ENCODE data around the gene ABHD12.
"Not testable (repeated sequence)": the region's sequence is repeated elsewhere in the genome, so short reads cannot be mapped to it uniquely, and the experiment has no call there.

Gene ABHD12

DNA sequence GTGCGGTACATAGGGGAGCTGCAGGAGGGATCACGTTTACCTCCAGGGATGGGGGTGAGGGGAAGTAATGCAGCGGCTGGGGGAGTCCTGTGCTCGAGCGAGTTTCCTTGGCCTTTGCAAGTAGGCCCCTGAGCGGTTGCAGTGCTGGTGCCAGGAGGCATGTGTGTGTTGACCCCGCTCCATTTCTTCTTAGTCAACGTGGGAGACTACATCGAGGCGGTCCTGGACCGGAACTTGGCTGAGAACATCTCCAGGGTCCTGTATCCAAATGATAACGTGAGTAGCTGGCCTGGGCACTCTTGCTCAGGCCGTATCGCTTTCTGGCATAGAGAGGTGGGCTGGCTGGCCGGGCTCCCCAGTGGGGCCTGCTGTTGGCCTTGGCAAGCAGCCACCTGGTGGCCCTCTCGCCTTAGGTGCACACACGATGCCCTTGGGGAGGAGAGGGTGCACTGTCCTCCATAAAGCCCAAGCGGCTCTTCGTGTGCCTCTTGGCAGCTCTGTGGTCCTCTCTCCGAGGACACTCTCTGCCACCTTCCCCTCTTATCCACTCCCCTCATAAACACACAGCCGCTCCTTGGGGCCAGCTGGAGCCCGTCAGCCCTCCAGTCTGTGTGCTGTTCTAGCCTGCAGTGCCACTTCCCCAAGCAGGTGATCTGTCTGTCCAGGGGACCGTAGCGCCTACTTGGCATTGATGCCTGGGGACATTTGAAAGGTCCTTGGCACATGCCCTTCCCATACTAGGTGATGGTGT lies 113.4 kb downstream of the ABHD12 start:
- no peak for DNase-seq (ENCODE audit: low spot score)

DNA sequence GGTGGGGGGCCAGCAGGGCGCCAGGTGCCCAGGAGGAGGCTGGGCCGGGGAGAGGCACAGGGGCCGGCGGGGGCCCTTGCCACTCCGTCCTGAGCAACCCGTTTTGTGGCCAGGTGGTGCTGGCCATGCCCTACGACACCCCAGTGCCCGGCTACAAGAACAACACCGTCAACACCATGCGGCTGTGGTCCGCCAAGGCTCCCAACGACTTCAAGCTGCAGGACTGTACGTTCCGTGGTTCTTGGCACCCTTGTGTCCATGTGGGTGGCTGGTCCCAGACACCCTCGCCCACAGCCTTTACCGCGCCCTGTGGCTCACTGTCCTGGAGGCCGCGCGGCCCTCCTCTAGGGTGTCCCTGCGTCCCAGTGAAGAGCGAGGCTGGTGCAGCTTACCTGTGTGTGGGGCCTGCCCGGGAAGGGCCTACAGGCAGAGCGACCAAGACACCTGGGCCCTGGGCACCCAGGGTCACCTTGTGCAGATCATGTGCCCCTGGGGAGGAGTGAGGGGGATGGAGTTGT lies 114.0 kb downstream of the ABHD12 start:
- no peak for DNase-seq (ENCODE audit: low spot score)

GRCh38 chr20:25275813-25276532 lies 114.7 kb downstream of the ABHD12 start:
- DNase-seq (ENCODE audit: low spot score), result no peak

DNA sequence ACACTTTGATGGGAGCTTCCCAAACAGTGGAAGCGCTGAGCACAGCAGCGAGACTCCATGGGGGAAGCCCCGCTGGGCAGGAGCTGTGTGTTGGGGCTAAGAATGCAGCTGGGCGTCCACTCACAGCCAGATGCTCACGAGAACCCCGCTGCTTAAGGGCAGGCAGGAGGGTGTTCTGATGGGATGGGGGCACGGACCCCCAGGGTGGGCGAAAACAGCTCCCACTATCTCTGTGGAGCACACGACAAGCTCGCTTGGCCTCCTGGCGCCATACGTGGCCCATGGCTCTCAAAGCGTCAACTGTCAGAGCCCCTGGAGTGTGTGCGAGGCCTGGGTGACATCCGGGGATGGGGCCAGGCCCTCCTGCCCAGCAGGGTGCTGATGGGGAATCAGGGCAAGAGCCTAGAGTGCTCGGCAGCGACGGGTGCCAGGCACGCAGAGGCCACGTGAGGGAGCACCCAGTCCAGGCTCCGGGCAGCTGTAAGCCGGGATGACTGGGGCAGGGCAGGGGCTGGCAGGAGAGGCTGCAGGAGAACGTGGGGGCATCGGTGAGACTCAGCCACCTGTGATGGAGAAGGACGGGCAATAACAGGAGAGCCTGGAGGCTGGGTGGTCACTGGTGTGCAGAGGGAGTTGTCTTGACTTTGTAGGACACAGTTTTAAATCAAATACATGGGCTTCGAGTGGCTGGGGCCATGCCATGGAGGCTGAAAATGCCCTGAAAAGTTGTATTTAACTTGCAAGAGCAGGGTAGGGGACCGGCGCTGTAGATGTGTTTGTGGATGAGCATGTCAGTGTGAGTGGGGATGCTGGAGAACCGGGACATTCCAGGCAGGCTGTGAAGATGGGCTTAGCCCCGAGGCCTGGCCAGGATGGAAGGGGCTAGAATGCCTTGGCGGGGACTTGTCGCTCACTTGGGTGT lies 115.5 kb downstream of the ABHD12 start:
- DNase-seq (ENCODE audit: low spot score), result no peak

- DNase-seq (ENCODE audit: low spot score), result no peak
Measured at GRCh38 chr20:25274481-25274880, 116.2 kb downstream of the ABHD12 start.

DNA sequence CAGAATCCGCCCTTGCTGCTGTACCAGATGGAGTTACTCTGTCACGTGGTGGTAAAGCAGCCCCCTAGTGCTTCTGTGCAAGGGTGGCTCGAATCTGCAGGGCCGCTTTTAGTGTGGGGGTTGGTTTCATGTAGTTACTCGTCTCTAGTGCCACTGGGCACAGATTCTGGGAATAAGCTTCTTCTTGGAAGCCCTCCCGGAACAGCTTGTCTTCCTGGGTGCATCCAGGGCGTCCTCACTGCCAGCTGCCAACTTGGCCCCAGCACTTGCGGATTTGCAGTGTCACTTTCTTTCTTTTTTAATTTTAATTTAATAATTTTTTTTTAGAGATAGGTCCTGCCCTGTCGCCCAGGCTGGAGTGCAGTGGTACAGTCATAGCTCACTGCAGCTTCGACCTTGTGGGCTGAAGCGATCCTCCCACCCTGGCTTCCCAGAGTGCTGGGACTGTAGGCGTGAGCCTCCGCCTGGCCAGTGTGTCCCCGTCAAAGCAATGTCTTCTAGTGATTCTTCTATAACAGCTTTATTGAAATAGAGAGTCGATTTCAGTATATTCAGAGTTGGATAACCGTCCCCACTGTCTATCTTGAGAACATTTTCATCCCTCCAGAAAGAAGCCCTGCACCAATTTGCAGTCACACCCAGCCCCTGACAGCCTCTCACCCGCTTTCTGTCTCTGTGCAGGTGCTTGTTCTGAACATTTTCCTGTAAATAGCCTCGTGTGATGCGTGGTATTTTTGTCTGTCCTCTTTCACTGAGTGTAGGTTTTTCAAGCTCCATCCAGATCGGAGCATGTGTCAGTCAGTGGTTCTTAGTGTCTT lies 116.9 kb downstream of the ABHD12 start:
- DNase-seq (ENCODE audit: low spot score), result no peak

GRCh38 chr20:25273046-25273445 lies 117.6 kb downstream of the ABHD12 start:
- no peak for DNase-seq (ENCODE audit: low spot score)

DNA sequence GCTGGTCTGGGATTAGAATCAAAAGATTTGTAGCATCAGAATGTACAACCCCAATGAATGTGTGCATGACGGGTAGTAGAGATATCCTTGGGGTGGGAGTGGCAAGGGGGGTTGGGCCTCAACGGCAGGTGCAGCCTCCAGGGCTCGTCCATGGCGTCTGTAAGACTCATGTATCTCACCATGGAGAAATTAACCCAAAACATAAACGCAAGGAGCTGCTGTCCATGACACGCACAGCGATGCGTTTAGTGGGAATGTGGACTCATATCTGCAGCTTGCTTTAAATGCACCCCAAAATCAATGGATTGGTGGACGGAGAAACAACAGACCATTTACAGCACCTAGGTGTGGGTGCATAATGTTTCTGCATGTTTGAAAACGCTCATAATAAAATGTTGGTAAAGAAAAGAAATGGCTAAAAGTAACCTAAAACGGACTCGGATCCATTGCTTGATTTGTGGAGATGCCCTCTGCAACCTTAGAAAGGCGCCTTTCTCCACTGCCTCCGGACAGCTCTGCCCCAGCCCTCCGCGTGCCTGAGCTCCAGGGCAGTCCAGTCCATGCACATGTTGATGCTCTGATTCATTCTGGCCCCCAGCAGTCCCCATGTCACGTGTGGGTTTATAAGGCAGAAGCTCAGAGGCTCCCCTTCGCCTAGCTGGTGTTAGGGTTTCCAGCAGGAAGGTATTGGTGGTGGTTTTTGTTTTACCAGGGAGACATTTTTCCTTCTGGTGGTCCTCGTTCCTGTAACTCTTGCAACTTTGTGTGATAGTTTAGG lies 118.2 kb downstream of the ABHD12 start:
- DNase-seq (ENCODE audit: low spot score), result no peak

- DNase-seq (ENCODE audit: low spot score), result no peak
Measured at GRCh38 chr20:25271486-25272222, 119.0 kb downstream of the ABHD12 start.

DNA sequence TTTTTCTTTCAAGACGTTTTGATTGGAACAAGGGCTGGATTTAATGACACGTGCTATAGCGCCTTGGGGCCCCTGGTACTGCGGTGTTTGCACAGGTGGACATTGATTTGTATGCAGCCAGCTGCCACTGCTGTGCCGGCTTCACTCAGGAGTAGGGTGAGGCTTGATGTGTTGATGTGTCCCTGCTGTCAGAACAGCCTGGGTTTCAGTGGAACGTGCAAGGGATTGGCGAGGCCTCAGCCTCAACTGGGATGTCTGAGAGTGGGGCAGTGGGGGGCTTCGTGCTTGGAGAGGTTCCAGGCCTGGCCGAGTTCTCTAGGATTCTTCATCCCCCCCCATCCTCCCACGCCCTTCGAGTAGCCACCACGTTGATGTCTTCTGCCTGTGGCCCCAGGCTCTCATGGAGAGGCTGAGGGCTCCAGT lies 119.8 kb downstream of the ABHD12 start:
- no peak for DNase-seq (ENCODE audit: low spot score)

DNA sequence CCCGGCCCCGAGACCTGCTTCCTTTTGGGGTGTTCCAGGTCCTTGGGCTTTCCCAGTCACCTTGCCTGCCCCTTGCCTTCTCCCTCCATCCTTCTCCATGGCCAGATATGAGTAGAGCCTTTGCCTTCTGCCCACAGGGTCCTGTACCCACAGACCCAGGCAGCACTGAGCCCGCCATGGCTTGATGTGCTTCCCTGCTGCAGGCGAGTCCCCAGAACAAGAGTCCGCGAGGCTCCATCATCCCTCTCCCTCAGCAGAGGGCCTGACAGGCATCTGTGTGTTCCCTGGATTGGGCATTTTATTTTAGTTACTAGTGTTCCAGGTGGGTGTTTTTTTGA lies 120.8 kb downstream of the ABHD12 start:
- no peak for DNase-seq (ENCODE audit: low spot score)

- DNase-seq (ENCODE audit: low spot score), result no peak
Measured at GRCh38 chr20:25269057-25269832, 121.4 kb downstream of the ABHD12 start.

DNA sequence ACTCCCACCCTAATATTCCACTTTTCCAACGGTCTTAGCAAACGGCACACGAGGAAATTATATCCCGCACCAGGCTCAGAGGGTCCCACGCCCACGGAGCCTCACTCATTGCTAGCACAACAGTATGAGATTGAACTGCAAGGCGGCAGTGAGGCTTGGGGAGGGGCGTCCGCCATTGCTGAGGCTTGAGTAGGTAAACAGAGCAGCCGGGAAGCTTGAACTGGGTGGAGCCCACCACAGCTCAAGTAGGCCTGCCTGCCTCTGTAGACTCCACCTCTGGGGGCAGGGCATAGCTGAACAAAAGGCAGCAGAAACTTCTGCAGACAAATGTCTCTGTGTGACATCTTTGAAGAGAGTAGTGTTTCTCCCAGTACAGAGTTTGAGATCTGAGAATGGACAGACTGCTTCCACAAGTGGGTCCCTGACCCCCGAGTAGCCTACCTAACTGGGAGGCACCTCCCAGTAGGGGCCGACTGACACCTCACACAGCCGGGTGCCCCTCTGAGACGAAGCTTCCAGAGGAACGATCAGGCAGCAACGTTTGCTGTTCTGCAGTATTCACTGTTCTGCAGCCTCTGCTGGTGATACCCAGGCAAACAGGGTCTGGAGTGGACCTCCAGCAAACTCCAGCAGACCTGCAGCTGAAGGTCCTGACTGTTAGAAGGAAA lies 129.7 kb downstream of the ABHD12 start:
- DNase-seq (ENCODE audit: low spot score), result not testable (repeated sequence)

DNA sequence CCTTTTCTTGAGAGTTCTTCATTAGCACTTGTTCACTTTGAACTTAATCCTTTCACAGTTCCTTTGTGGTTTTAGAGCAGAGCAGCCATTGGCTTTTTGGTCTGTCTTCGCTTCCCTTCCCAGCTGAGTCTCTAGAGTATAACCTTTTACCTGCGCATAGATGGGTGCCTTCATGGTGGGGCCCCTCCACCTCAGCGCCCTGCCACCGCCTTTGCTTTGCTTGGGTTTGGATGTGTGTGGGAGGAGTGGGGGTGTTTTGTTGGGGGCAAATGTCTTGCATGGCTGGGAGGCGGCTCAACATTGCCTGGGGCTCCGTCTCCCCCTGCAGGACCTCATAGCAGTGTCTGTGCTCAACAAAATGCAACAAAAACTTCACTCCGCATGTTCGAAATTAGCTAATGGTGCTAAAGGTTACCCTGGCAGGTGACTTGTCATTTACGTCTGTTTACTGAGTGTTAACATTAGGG lies 130.8 kb downstream of the ABHD12 start:
- DNase-seq (ENCODE audit: low spot score), result no peak

GRCh38 chr20:25259358-25259757 lies 131.3 kb downstream of the ABHD12 start:
- no peak for DNase-seq (ENCODE audit: low spot score)

DNA sequence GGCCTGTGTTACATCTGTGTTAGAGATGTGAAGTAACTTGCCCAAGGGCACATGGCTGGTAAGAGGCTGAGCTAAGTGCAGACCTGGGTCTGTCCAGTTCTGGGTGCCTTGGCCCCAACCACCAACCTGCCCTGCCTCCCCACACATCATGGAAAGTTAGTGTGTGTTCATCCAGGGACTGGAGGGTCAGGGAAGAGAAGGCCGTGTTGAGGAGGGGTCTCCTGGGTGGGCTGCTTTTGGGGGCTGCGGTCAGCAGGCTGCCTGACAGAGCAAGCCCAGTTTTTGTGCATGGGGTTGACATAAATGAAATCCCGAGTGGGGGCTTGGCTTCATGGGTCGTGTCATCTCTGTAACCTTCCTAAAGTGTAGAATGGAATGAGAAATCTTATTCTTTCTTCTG lies 131.8 kb downstream of the ABHD12 start:
- no peak for DNase-seq (ENCODE audit: low spot score)

DNA sequence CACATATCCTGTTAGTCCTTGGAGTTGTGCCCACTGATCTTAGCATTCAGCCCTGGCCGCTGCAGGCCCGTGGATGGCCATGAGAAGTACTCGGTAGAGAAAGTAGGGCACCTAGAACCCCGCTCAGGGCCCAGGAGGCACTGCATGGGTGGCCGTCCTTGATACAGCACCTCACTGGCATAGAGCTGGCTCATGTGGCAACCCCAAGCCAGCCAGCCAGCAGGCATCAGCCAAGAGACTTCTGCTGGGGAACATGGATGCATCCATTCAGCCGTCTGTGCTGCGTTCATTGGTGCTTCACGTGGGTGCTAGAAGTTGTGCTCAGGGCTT lies 132.2 kb downstream of the ABHD12 start:
- DNase-seq (ENCODE audit: low spot score), result no peak

DNA sequence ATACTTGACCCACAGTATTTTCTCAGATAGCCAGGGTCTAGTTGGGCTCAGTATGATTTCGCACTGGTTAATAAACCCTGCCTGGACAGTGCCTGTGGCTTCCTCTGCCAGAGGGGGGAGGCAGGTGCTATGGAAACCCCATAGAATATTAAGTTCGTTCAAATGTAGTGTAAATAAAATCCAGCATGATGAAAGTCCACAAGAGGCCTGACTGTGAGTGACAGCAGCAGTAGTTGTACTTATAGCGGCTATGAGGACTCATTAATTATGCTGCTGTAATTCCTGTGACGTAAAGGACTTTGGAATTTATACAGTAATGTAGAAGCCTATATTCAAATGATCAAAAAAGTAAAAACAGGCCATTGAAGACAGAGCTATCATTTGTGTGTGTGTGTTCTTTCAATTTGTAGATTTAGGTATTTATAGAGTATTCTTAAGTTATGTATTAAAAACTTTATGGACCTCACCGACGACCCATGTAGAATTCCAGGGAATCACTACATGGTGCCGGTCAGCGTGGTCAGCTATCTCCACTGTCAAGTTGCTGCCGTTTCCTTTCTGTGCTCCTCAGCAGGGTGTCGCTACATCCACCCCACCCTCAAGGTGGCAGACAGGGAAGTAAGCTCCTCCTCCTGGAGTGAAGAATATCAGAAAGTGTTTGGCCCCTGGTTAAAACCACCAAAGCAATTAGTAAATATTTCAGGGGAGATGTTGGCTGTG lies 132.7 kb downstream of the ABHD12 start:
- DNase-seq (ENCODE audit: low spot score), result no peak
